Activated naive CD8-positive, alpha-beta T cell treated with anti-CD3 and anti-CD28 coated beads, Interleukin-2, amount 50 U/mL, for 16 hours (primary cell): Measurements from ENCODE around the gene TMEM259.

Experiments
- DNase-seq: peaks from one replicate; pipeline ENCODE4 v3.0.0-alpha.2; 2020; ENCODE audit warnings: low read depth, low spot score

TMEM259 gene

DNA sequence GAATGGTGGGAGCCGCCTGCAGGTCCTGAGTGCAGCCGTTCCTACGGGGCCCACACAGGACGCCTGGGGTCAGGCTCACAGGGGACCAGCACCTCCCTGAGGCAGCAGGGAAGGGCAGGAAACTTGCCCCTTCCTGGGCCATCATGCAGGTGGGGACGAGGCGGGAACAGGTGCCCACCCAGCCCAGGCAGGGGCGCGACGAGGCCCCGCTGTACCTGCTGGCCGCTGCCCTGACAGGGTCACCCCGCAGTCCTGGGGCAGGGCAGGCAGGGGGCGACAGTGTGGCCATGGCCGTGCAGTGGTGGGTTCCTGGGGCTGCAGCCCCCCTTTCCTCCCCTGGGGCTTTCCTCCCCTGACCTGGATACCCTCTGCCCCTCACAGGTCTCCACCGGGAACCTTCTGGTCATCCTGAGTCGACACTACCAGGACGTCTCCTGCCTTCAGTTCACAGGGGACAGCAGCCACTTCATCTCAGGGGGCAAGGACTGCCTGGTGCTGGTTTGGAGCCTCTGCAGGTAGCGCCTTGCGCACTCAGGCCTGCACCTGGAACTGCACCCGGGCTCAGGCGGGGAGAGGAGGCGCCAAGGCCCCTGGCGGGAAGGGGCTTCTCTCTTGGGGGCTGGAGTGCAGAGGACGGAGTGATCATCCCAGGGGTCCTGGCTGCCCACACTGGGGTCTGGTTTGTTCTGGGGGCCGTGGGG lies 31.4 kb downstream of the TMEM259 start:
- DNase-seq, result no peak

GRCh38 chr19:988510-988909 lies 32.4 kb downstream of the TMEM259 start:
- no peak for DNase-seq

DNA sequence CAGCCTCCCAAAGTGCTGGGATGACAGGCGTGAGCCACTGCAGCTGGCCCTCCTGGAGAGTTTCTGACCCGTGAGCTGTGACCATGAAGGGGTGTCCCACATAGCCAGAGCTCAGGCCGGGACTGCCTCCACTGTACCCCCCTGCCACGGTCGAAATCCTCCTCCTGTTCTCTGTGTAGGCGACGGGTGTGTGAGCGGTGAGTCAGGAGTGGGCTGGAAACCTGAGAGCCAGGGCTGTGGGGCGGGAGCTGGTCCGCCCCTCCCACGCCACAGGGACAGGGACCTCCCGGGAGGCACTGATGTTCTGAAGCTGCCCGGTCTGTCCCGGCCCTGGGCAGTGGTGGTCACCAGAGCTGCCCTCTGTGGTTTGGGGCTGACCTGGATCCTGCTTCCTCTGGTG lies 32.8 kb downstream of the TMEM259 start:
- DNase-seq, result no peak

DNA sequence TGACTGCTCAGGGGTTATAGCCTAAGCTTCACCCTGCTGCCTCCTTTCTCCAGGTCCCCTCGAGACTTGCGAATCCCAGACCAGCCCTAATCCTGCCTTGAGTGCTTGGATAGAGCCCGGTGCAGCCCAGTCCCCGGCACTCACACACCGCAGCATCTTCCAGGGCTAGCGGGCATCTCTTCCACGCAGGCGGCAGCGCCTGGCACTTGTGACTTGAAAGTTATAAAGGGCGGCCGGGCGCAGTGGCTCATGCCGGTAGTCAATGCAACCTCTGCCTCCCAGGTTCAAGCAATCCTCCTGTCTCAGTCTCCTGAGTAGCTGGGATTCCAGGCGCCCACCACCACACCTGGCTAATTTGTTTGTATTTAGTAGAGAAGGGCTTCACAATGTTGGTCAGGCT lies 34.8 kb downstream of the TMEM259 start:
- no peak for DNase-seq

DNA sequence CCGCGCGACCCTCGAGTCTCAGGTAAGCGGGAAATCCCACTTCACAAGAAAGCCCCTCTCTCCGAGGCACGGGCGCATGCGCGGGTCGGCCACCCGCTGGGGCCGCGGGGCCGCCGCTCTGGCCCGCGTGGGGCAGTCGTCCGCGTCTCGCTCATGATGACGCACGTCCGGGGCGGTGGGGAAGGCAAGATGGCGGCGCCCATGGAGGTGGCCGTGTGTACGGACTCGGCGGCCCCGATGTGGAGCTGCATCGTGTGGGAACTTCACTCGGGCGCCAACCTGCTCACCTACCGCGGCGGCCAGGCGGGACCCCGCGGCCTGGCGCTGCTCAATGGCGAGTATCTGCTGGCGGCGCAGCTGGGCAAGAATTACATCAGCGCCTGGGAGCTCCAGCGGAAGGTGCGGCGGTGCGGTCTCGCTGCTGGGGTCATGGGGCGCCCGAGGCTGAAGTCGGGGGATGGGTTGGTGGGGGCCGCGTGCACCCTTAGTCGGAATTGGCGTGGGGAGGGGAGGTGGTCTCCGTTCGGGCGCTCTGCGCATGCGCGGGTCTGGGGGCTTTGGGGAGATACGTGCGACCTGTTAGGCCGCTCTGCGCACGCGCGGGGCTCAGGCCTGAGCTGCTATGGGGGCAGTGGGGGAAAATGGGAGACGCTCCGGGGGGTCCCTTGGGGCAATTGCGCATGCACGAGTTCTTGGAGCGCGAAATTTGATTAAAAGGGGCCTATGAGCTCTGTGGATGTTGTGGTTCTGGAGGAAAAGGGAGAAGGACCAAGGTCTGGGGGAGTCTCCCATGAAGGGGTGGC lies 36.6 kb downstream of the TMEM259 start, which contains the start of gene WDR18:
WDR18 (plus strand) TSS at position 181 of the 803 bp plus-strand sequence; CDS start at position 190, 9 bp downstream.
- DNase-seq, result peak; percentile 77

DNA sequence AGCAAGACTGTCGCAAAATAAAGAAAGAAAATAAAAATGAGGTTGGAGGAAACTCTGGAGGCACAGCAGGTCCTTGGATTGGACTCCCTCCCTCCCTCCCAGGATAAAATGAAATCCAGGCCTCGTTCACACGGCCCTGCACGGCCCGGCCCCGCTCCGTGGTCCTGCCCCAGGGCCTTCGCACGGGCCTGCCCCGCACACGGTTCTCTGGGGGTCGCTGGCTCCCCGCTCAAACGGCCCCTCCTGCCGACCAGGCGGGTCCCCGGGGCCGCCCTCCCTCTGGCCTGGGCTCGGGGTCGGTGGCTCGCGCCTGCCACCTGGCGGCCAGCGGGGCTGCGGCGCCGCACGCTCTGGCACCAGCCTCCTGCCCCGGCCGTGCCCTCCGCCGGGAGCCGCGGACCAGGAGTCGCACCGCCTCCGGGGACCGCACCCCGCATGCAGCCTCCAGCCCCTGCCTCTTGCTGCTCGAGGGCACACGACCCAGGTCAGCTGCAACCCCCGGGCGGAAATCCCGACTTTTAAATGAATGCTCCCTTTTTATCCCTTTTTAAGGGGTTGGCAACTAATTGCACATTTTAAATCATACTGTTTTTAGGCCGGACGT lies 38.3 kb downstream of the TMEM259 start:
- peak; percentile 45 for DNase-seq

DNA sequence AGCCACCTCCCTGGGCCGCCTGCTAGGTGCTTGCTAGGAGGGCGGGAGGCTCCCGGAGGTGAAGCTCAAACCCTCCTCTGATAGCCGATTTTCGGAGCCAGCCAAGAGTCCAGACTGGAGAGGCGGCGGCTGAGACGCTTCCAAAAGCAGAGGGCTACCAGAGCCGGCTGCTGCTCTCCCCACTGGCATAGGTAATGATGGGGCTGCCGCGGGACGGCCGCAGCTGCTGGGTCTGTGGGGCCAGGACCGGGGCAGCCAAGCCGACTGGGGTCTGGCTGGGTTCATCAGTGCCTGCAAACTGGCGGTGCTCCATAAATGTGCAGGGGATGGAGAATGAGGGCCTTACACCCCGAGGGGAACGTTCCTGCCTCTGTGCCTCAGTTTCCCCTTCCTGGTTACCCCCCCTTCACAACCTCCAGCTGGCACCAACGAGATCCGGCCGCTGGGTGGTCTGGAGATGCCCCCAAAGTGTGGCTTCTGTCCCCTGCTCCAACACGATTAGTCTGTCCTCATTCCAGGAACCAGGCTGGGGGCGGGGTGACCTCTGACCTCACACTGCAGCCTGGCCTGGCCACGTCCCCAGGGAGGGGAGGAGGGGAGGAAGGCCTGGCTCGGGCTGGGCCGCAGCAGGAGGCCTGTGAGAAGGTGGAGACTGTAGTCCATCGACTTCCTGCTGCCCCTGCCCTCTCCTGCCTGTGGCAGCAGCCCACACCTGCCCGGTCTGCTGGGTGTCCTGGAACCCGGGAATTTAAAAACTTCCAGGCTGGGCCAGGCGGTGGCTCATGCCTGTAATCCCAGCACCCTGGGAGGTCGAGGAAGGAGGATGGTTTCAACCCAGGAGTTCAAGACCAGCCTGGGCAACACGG lies 40.6 kb downstream of the TMEM259 start:
- DNase-seq, result no peak

GRCh38 chr19:979318-979741 lies 41.6 kb downstream of the TMEM259 start:
- DNase-seq, result no peak

DNA sequence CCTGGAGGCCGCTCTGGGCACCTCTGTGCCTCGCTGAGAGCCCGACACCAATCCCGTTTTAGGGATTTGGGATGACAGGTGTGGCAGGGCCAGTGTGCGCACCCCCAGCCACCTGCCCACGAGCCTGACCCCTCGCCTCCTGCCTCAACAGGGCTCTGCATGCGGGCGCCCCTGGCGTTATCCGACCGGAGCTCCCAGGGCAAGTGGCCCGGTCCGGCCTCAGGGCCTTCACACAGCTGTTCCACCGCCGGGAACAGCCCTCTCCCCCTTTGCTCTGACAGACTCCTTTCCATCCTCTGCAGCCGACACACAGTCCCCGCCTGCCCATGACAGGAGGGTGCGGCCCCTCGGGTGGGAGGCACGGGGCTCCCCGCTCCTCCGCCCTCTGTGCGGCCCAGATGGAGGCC lies 43.9 kb downstream of the TMEM259 start:
- no peak for DNase-seq

- DNase-seq, result no peak
These were observed 44.4 kb downstream of the TMEM259 start for GRCh38 chr19:976476-976875.

DNA sequence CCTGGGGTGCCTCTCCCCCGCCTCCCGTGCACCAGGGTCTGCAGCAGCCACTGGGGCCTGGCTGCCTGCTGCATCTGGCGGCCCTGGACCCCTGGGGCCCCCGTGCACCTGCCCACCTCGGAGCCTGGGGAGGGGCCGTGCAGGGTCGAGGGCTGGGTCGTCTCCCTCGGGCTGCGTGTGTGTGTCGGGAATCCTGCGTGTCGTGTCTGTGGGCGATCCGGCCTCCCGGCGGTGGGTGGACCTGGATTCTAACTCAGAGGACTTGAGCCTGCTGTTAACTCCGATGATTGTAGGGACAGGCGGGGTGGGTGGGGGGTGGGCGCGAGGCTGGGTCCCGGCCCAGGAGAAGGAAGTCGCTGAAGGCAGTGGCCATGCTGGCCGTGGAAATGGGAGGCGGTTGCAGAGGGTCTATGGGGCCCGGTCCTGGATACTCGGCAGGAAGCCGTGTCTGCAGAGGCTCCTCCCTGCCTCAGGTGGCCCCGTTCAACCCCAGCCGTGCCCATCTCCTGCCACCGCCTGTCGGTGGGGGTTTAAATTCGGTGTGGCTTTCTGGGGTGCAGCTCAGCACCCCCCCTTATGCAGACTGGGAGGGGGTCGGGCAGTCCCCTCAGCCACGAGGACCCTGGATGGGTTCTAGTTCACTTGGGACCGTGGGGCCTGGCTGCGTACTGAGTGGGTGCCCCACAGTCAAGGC lies 46.2 kb downstream of the TMEM259 start:
- DNase-seq, result no peak

DNA sequence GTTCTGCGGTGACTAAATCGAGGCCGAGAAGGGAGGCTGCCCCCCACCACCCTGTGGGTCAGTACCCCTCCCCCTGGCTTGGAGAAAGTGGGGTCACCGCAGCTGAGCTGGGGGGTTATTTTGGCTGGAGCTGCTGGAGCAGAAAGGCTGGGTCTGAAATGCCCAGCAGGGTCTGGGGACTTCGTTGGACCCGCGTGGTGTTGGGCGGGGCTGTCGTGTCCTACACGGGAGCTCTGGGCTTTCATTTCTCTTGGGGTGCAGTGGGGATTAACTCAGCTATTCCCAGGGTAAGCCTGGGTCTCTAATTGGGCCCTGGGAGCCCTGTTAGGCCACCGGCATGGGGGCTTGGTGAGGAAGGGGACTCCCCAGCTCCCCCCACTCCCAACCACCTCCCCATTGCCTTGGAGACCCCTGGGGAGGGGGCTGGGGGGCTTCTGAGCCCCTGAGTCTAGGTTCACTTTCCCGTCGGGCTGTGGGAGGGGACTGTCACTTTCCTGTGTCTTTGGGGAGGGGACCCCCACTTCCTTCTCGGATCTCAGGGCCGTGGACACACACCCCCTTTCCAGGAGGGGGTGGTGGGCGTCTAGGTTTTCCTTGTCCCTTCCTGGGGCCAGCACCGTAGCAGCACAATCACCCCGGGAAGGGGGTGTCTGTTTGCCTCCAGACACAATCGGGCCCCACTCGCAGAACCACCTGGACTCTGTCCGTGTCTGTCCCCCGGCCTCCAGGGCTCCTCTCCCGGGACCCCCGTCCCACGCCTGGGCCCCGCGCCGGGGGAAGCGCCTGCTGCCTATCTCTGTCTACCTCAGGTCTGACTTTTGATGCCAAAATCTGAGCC lies 47.0 kb downstream of the TMEM259 start:
- no peak for DNase-seq

DNA sequence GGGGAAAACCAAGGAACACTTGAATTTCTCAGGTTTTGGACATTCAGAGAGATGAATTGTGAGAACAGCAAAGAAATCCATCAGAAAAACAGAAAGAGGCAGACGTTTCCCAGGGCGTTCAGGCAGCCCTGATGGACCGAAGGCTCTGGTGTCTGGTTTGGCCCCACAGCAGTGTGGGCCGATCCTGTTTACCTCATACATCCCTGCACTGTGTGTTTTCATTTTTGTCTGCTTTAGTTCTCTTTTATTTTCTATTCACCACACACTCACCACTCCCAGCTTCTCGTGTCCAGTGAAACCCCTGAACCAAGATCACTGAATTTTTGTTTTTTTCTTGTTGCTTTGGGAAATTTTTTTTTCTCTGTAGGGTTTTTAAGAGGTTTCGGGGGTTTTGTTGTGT lies 48.6 kb downstream of the TMEM259 start:
- no peak for DNase-seq

DNA sequence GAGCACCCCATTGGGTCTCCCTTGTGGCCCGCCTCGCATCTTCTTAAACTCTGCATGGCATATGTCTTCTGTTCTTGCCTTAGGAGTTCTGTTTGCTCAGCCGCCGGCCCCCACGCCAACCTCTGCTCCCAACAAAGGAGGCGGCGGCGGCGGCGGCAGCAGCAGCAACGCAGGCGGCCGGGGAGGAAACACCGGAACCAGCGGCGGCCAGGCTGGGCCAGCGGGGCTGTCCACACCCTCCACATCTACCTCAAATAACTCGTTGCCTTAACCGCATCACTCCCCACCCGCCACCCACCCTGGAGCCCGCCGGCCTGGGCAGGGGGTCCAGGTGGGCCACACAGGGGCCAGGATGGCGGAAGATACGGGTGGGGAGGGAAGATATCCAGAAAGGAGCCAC lies 49.1 kb downstream of the TMEM259 start:
- DNase-seq, result no peak

DNA sequence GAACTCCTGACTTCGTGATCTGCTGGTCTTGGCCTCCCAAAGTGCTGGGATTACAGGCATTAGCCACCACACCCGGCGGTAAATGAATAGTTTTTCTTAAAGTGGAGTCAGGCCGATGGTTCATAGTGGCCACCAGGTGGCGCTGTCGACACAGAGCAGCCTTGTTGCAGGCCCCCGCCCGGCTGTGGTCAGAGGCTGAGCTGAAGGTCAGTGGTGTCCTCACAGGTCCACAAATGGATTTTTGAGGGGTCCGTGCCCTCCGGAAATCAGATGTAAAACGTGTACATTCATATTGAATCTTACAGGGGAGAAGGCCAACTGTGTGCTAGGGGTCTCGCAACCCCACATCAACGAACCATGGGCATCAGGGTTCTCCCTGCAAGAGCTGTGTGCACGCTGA lies 50.2 kb downstream of the TMEM259 start:
- no peak for DNase-seq

GRCh38 chr19:966485-967088 lies 54.3 kb downstream of the TMEM259 start:
- DNase-seq, result no peak

DNA sequence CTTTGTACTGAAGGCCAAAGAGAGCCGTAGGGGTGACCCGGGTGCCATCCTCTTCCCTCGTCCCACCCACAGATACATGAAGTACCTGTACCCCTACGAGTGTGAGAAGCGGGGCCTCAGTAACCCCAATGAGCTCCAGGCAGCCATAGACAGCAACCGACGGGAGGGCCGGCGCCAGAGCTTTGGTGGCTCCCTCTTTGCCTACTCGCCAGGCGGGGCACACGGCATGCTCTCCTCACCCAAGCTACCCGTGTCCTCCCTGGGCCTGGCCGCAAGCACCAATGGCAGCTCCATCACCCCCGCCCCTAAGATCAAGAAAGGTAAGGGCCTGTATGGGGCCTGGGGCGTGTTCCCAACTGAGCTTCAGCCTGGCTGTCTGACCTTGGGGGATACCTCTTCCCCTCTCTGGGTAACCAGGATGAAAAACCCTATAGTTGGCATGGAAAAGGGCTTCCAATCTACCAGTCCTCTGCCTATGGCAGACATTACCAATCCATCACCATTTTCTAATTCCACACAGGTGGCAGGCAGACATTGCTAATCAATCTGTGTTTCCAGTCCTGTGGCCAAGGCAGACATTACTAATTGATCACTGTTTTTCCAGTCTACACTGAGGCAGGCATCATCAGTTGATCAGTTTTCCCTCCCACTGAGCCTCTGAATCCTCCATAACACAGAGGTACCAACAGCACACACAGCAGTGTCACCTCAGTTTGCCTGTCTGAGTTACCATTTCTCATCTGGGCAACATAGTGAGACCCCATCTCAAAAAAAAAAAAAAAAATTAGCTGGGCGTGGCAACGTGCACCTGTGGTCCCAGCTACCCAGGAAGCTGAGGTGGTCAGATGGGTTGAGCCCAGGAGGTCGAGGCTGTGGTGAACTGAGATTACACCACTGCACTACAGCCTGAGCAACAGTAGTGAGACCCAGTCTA lies 55.9 kb downstream of the TMEM259 start:
- DNase-seq, result no peak

GRCh38 chr19:964116-964520 lies 56.8 kb downstream of the TMEM259 start:
- DNase-seq, result no peak
